ENCODE data around the gene RNPEPL1.

RNPEPL1 gene

DNA sequence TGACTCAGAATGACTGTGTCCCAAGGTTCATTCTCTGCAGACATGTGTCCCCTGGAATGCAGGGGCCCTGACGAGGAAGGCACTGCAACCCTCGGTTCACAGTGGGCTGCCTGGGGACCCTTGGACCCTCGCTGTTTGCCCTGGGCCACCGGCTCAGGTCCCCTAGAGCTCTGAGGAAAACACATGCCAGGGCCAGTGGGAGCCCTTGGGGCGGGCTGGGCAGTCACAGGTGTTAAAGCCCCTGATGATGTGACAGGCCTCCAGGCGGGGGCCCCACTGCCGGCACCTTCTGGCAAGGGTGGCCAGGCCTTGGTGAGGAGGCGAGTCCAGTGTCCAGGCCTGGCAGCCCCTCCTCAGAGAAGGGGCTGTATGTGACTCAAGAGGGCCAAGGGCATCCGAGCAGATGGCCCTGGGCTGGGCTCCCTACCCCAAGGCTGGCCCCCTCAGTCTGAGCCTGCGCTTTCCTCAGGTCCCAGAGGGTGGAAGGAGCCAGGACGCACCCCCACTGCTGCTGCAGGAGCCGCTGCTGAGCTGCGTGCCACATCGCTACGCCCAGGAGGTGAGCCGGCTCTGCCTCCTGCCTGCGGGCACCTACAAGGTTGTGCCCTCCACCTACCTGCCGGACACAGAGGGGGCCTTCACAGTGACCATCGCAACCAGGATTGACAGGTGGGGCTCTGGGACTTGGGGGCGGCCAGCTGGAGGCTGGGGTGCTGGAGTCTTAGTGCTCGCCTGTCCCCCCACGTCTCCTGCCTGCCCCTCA, 29.3 kb downstream of the RNPEPL1 start:
- H3K27ac ChIP-seq (ENCODE audit: extremely low read depth, low read depth, low read length) = no peak overlapping the region
- no peaks in the 10 kb centered on the region for H3K4me1 ChIP-seq (ENCODE audit: control insufficient read depth, insufficient read depth, low read length)
- H3K9me3 ChIP-seq (ENCODE audit: control insufficient read depth, insufficient read depth, low read depth, low read length) = no peaks in the 10 kb centered on the region
- ChIA-PET POLR2A (interaction anchor here (4.5 kb wide), 1 partner anchor 11 kb away, joined by 14 read pairs; the partner anchor contains the start of gene CAPN10), CTCF (no interaction called here)
- TF ChIP-seq ZNF239 (tag by site-specific recombination; IDR thresholded peaks at IDR 0.05) = no peak
- no peak for TF ChIP-seq ZNF768 (tag by site-specific recombination; IDR thresholded peaks at IDR 0.05)
- peaks cover 1 to 73% of the 10 kb centered on the region in 2 experiments for H3K36me3 ChIP-seq (ENCODE audit: control insufficient read depth in 2 of 2, insufficient read depth in 1 of 2, low read length in 2 of 2)
- H3K4me3 ChIP-seq (ENCODE audit: low read depth, low read length) = no peak overlapping the region

DNA sequence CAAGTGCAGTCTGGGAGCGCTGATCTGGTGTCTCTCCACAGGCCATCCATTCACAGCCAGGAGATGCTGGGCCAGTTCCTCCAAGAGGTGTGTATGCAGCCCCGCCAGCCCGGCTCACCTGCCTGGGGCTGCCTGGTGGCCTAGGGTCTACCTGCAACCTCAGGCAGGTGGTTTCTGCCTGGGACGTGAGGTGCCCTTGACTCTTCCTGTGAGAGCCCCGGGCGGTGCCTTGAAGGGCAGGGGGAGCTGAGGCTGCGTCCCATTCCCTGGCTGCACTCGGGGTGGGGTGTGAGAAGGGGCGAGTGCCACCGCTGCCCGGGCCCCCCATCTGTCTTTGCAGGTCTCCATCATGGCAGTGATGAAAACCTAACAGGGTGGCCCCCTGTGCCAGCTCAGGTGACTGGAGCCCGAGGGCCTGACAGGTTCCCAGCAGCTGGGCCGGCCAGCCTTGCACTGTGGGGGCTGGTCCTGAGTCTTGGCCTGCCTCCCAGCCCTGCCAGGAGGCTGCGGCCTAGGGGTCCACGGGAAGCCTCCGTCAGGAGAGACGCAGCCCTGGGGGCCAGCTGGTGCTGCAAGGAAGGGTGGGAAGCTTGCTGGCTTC, 30.1 kb downstream of the RNPEPL1 start:
- CTCF ChIA-PET = no interaction called here

More for the DNA sequence above, 30.1 kb downstream of the RNPEPL1 start:
- H3K9me3 ChIP-seq (ENCODE audit: control insufficient read depth, insufficient read depth, low read depth, low read length) = no peaks in the 10 kb centered on the region
- H3K4me1 ChIP-seq (ENCODE audit: control insufficient read depth, insufficient read depth, low read length) = no peaks in the 10 kb centered on the region
- H3K27ac ChIP-seq (ENCODE audit: extremely low read depth, low read depth, low read length) = no peak overlapping the region
- H3K36me3 ChIP-seq (ENCODE audit: control insufficient read depth in 2 of 2, insufficient read depth in 1 of 2, low read length in 2 of 2) = peaks cover 0 to 66% of the 10 kb centered on the region in 2 experiments; a peak in 2 of 3 replicates
- no peak overlapping the region for H3K4me3 ChIP-seq (ENCODE audit: low read depth, low read length)
- POLR2A ChIA-PET = interaction anchor here (4.5 kb wide), 1 partner anchor 11 kb away, joined by 14 read pairs; the partner anchor contains the start of gene CAPN10
- no peak for TF ChIP-seq GLI4 (tag by site-specific recombination; IDR thresholded peaks at IDR 0.05)
- TF ChIP-seq ZNF561 (tag by site-specific recombination; IDR thresholded peaks at IDR 0.05; ENCODE audit: borderline replicate concordance) = no peak
- TF ChIP-seq ZFHX2 (tag by site-specific recombination; conservative IDR thresholded peaks at IDR 0.05) = no peak
- TF ChIP-seq, protein P1, sequence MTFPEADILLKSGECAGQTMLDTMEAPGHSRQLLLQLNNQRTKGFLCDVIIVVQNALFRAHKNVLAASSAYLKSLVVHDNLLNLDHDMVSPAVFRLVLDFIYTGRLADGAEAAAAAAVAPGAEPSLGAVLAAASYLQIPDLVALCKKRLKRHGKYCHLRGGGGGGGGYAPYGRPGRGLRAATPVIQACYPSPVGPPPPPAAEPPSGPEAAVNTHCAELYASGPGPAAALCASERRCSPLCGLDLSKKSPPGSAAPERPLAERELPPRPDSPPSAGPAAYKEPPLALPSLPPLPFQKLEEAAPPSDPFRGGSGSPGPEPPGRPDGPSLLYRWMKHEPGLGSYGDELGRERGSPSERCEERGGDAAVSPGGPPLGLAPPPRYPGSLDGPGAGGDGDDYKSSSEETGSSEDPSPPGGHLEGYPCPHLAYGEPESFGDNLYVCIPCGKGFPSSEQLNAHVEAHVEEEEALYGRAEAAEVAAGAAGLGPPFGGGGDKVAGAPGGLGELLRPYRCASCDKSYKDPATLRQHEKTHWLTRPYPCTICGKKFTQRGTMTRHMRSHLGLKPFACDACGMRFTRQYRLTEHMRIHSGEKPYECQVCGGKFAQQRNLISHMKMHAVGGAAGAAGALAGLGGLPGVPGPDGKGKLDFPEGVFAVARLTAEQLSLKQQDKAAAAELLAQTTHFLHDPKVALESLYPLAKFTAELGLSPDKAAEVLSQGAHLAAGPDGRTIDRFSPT (tag by site-specific recombination; IDR thresholded peaks at IDR 0.05) = no peak
- TF ChIP-seq, protein P2, sequence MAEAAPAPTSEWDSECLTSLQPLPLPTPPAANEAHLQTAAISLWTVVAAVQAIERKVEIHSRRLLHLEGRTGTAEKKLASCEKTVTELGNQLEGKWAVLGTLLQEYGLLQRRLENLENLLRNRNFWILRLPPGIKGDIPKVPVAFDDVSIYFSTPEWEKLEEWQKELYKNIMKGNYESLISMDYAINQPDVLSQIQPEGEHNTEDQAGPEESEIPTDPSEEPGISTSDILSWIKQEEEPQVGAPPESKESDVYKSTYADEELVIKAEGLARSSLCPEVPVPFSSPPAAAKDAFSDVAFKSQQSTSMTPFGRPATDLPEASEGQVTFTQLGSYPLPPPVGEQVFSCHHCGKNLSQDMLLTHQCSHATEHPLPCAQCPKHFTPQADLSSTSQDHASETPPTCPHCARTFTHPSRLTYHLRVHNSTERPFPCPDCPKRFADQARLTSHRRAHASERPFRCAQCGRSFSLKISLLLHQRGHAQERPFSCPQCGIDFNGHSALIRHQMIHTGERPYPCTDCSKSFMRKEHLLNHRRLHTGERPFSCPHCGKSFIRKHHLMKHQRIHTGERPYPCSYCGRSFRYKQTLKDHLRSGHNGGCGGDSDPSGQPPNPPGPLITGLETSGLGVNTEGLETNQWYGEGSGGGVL (tag by site-specific recombination; IDR thresholded peaks at IDR 0.05) = no peak
- TF ChIP-seq, protein P3, sequence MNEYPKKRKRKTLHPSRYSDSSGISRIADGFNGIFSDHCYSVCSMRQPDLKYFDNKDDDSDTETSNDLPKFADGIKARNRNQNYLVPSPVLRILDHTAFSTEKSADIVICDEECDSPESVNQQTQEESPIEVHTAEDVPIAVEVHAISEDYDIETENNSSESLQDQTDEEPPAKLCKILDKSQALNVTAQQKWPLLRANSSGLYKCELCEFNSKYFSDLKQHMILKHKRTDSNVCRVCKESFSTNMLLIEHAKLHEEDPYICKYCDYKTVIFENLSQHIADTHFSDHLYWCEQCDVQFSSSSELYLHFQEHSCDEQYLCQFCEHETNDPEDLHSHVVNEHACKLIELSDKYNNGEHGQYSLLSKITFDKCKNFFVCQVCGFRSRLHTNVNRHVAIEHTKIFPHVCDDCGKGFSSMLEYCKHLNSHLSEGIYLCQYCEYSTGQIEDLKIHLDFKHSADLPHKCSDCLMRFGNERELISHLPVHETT (tag by site-specific recombination; IDR thresholded peaks at IDR 0.05) = no peak
- TF ChIP-seq, protein P4, sequence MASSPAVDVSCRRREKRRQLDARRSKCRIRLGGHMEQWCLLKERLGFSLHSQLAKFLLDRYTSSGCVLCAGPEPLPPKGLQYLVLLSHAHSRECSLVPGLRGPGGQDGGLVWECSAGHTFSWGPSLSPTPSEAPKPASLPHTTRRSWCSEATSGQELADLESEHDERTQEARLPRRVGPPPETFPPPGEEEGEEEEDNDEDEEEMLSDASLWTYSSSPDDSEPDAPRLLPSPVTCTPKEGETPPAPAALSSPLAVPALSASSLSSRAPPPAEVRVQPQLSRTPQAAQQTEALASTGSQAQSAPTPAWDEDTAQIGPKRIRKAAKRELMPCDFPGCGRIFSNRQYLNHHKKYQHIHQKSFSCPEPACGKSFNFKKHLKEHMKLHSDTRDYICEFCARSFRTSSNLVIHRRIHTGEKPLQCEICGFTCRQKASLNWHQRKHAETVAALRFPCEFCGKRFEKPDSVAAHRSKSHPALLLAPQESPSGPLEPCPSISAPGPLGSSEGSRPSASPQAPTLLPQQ (tag by site-specific recombination; IDR thresholded peaks at IDR 0.05) = no peak
- TF ChIP-seq, protein P5, sequence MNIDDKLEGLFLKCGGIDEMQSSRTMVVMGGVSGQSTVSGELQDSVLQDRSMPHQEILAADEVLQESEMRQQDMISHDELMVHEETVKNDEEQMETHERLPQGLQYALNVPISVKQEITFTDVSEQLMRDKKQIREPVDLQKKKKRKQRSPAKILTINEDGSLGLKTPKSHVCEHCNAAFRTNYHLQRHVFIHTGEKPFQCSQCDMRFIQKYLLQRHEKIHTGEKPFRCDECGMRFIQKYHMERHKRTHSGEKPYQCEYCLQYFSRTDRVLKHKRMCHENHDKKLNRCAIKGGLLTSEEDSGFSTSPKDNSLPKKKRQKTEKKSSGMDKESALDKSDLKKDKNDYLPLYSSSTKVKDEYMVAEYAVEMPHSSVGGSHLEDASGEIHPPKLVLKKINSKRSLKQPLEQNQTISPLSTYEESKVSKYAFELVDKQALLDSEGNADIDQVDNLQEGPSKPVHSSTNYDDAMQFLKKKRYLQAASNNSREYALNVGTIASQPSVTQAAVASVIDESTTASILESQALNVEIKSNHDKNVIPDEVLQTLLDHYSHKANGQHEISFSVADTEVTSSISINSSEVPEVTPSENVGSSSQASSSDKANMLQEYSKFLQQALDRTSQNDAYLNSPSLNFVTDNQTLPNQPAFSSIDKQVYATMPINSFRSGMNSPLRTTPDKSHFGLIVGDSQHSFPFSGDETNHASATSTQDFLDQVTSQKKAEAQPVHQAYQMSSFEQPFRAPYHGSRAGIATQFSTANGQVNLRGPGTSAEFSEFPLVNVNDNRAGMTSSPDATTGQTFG (tag by site-specific recombination; IDR thresholded peaks at IDR 0.05; ENCODE audit: borderline replicate concordance) = no peak
- TF ChIP-seq ZNF37A (tag by site-specific recombination; IDR thresholded peaks at IDR 0.05) = no peak
- no peak for TF ChIP-seq ZNF184 (tag by site-specific recombination; IDR thresholded peaks at IDR 0.05)
